Gastrocnemius medialis (tissue), 4 donors: Measurements from ENCODE around the gene EVI5. TPM values are rescaled to one million over a fixed set of nuclear protein-coding genes. Genes with fewer than 3 reads are reported as not detected.
"Not testable (repeated sequence)": the region's sequence is repeated elsewhere in the genome, so short reads cannot be mapped to it uniquely, and the experiment has no call there.

ENCODE experiments used
- ATAC-seq, 2 donors: fragments of 150-250 bp; one replicate each; pipeline ENCODE4 v1.9.1; 2016
- DNase-seq, 2 donors: peaks; one replicate each; pipeline ENCODE4 v3.0.0-alpha.2; 2019
- H3K27ac ChIP-seq, 4 donors: fragments of 200-600 bp; sonication (generic); 1 replicate in 1 of 4; 2 replicates in 3 of 4; pipeline ENCODE4 v1.5.1; 2016 to 2018; ENCODE audit warnings: mild to moderate bottlenecking in 2 of 4, moderate library complexity in 1 of 4
- H3K27me3 ChIP-seq, 3 donors: fragments of 200-600 bp; sonication (generic) in 2 of 3; 1 replicate in 1 of 3; 2 replicates in 2 of 3; pipeline versions ENCODE4 v1.5.1 to v1.6.0; 2016 to 2019; ENCODE audit warnings: mild to moderate bottlenecking in 1 of 3, moderate library complexity in 1 of 3
- H3K36me3 ChIP-seq, 2 donors: fragments of 200-600 bp; sonication (generic) in 1 of 2; one replicate each; pipeline ENCODE4 v1.5.1; 2017 to 2018
- H3K4me1 ChIP-seq, 2 donors: fragments of 200-600 bp; sonication (generic) in 1 of 2; one replicate each; pipeline ENCODE4 v1.5.1; 2016 to 2017; ENCODE audit warnings: mild to moderate bottlenecking in 2 of 2
- H3K4me3 ChIP-seq, 4 donors: fragments of 200-600 bp; sonication (generic) in 3 of 4; 1 replicate in 1 of 4; 2 replicates in 3 of 4; pipeline ENCODE4 v1.5.1; 2016 to 2019; ENCODE audit warnings: mild to moderate bottlenecking in 2 of 4
- H3K9me3 ChIP-seq, 3 donors: fragments of 200-600 bp; sonication (generic) in 2 of 3; 1 replicate in 1 of 3; 2 replicates in 2 of 3; pipeline ENCODE4 v1.5.1; 2016 to 2019
- CTCF ChIP-seq, 5 experiments: fragments of 450-650 bp in 3 of 5; fragments of 200-600 bp in 2 of 5; sonication (generic) in 2 of 5; IDR thresholded peaks in 4 of 5; conservative IDR thresholded peaks in 1 of 5; 1 replicate in 4 of 5; 2 replicates in 1 of 5; pipeline ENCODE4 v1.5.1; 2016 to 2019; ENCODE audit warnings: antibody characterized with exemption in 5 of 5, mild to moderate bottlenecking in 3 of 5, moderate library complexity in 3 of 5
- POLR2A ChIP-seq, 2 donors: fragments of 450-650 bp; IDR thresholded peaks; one replicate each; pipeline ENCODE4 v1.6.1; 2017; ENCODE audit warnings: antibody characterized with exemption in 2 of 2, mild to moderate bottlenecking in 2 of 2, moderate library complexity in 2 of 2
- in situ Hi-C, 4 donors: fragments of 200-750 bp; cut with MboI; loops; one replicate each; pipeline versions ENCODE4 v1.15.0 to v1.8.0; 2017; ENCODE audit warnings: low sequenced_read_pairs in 4 of 4
- intact Hi-C: fragments of 100-400 bp; cut with DNase I; formaldehyde crosslinking; loops from one replicate; pipeline ENCODE4 v1.15.1; 2023; ENCODE audit warnings: low total_unique reads
- total RNA-seq, 4 donors: library from RNA; depleted of rRNA; stranded (reverse); fragments of >200 nt; gene quantifications; one replicate each; pipeline versions ENCODE4 v1.1.0 to v1.2.3, GENCODE V29; 2016

The EVI5 gene
- total RNA-seq, 4 donors from 2014 or later = 4.6 to 12.5 (median 8.2) TPM

GRCh38 chr1:92599184-92599583 is 185.7 kb downstream of the EVI5 start:
- TF ChIP-seq POLR2A (IDR thresholded peaks at IDR 0.05) (no peak), CTCF (IDR thresholded peaks at IDR 0.05 in 4 of 5, conservative IDR thresholded peaks at IDR 0.05 in 1 of 5) (peak in 1 of 5 experiments; percentile 5)
- no peaks in the 10 kb centered on the region for H3K4me1 ChIP-seq

GRCh38 chr1:92589361-92589760 is 195.5 kb downstream of the EVI5 start:
- in situ Hi-C loops, H3K36me3 ChIP-seq, H3K27ac ChIP-seq, H3K9me3 ChIP-seq, H3K4me1 ChIP-seq, H3K27me3 ChIP-seq, intact Hi-C loops, DNase-seq, ATAC-seq, H3K4me3 ChIP-seq: not testable (repeated sequence)

More at GRCh38 chr1:92599184-92599583, 185.7 kb downstream of the EVI5 start:
- Histone ChIP-seq H3K27me3 (no peaks in the 10 kb centered on the region), H3K36me3 (no peaks in the 10 kb centered on the region), H3K4me3 (no peak overlapping the region), H3K9me3 (no peaks in the 10 kb centered on the region), H3K27ac (no peak overlapping the region)
- intact Hi-C loops (no loop called here), in situ Hi-C loops (no loop called here)
- no peak for DNase-seq
- no peak for ATAC-seq

DNA sequence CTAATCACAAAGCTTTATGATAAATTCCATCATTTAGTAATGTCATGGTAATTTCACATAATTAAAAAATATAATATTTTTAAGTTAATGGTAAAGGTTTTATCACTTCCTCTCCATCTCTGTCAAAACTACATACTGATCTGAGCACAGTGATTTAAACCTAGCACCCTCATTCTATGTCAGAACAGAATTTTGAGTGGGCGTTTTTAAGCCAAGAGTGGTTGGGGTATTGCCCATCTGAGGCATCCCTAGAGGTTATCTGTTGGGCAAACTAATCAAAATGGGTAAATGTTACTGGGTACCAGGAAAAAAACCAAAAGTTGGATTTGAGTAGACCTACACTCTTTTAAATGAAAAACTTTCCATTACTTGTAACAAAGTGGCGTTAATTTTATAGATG is 197.5 kb downstream of the EVI5 start:
- intact Hi-C loops (no loop called here), in situ Hi-C loops (no loop called here)
- Histone ChIP-seq H3K4me1 (no peaks in the 10 kb centered on the region), H3K27me3 (no peaks in the 10 kb centered on the region), H3K4me3 (no peak overlapping the region), H3K27ac (no peak overlapping the region), H3K36me3 (no peaks in the 10 kb centered on the region), H3K9me3 (no peaks in the 10 kb centered on the region)
- TF ChIP-seq POLR2A (IDR thresholded peaks at IDR 0.05) (no peak), CTCF (IDR thresholded peaks at IDR 0.05 in 4 of 5, conservative IDR thresholded peaks at IDR 0.05 in 1 of 5) (no peak)
- ATAC-seq = no peak
- DNase-seq = no peak

GRCh38 chr1:92585831-92586230 is 199.1 kb downstream of the EVI5 start:
- in situ Hi-C loops = no loop called here
- intact Hi-C loops = no loop called here
- ATAC-seq = no peak
- H3K9me3 ChIP-seq = no peaks in the 10 kb centered on the region
- H3K36me3 ChIP-seq = no peaks in the 10 kb centered on the region
- H3K4me1 ChIP-seq = no peaks in the 10 kb centered on the region
- H3K27ac ChIP-seq = no peak overlapping the region
- TF ChIP-seq CTCF (IDR thresholded peaks at IDR 0.05 in 4 of 5, conservative IDR thresholded peaks at IDR 0.05 in 1 of 5) = no peak
- TF ChIP-seq POLR2A (IDR thresholded peaks at IDR 0.05) = no peak
- no peak overlapping the region for H3K4me3 ChIP-seq
- DNase-seq = no peak
- H3K27me3 ChIP-seq = no peaks in the 10 kb centered on the region

DNA sequence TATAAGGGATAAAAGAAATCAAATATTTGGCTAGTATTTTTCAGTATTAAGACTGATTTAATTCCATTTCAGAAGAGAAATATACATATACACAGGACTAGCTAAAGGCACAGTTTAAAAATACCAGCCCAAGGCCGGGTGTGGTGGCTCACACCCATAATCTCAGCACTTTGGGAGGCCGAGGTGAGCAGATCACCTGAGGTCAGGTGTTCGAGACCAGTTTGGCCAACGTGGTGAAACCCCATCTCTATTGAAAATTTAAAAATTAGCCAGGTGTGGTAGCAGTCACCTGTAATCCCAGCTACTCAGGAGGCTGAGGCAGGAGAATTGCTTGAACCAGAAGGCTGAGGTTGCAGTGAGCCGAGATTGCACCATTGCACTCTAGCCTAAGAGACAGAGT is 200.1 kb downstream of the EVI5 start:
- DNase-seq, H3K36me3 ChIP-seq, intact Hi-C loops, H3K4me1 ChIP-seq, H3K27ac ChIP-seq, in situ Hi-C loops, H3K4me3 ChIP-seq, H3K27me3 ChIP-seq, ATAC-seq, H3K9me3 ChIP-seq: not testable (repeated sequence)
